GM12878 (cell line): ENCODE measurements around the gene INF2. TPM values are rescaled to one million over a fixed set of nuclear protein-coding genes. Genes with fewer than 3 reads are reported as not detected.

Experiments
- BHLHE40 ChIP-seq, 2 experiments: fragments of 450-650 bp in 1 of 2; IDR thresholded peaks; 2 replicates each; pipeline ENCODE4 v1.6.1; 2011 to 2017; ENCODE audit warnings: low read depth in 2 of 2, borderline replicate concordance in 1 of 2, improper control_type of control experiment in 1 of 2, low read length in 1 of 2, mild to moderate bottlenecking in 1 of 2
- BMI1 ChIP-seq: fragments of 450-650 bp; IDR thresholded peaks from 2 replicates; pipeline ENCODE4 v1.6.1; 2016; ENCODE audit warnings: mild to moderate bottlenecking, moderate library complexity, borderline replicate concordance
- CBFB ChIP-seq: IDR thresholded peaks from 2 replicates; pipeline ENCODE4 v1.6.1; 2016; ENCODE audit warnings: antibody characterized with exemption, low read depth
- CBX5 ChIP-seq: sonication (generic); IDR thresholded peaks from 2 replicates; pipeline ENCODE4 v1.6.1; 2016; ENCODE audit warnings: low read depth, moderate library complexity, mild to moderate bottlenecking, inconsistent platforms
- ETV6 ChIP-seq, 2 experiments: fragments of 450-650 bp in 1 of 2; IDR thresholded peaks in 1 of 2; conservative IDR thresholded peaks in 1 of 2; 2 replicates each; pipeline ENCODE4 v1.6.1; 2014; ENCODE audit warnings: antibody characterized with exemption in 1 of 2, borderline replicate concordance in 1 of 2, low read depth in 1 of 2, mild to moderate bottlenecking in 1 of 2, moderate library complexity in 1 of 2
- EZH2 ChIP-seq: IDR thresholded peaks from 2 replicates; pipeline ENCODE4 v1.6.1; 2012; ENCODE audit warnings: low read depth, mild to moderate bottlenecking, control low read depth, inconsistent platforms, low read length, borderline replicate concordance; ENCODE audit not compliant: control insufficient read depth
- GABPA ChIP-seq: IDR thresholded peaks from 2 replicates; pipeline ENCODE4 v1.6.1; 2014; ENCODE audit warnings: antibody characterized with exemption, low read depth, mild to moderate bottlenecking, inconsistent platforms
- GATAD2B ChIP-seq: fragments of 450-650 bp; conservative IDR thresholded peaks from 2 replicates; pipeline ENCODE4 v1.6.1; 2017; ENCODE audit warnings: low read depth, mild to moderate bottlenecking, moderate library complexity
- HDAC6 ChIP-seq: fragments of 200-600 bp; sonication (generic); IDR thresholded peaks from one replicate; pipeline ENCODE4 v1.8.0; 2017; ENCODE audit warnings: antibody characterized with exemption; ENCODE audit not compliant: unreplicated experiment
- IRF4 ChIP-seq: IDR thresholded peaks from 2 replicates; pipeline ENCODE4 v1.6.1; 2011; ENCODE audit warnings: low read depth, low read length
- JUNB ChIP-seq: IDR thresholded peaks from 2 replicates; pipeline ENCODE4 v1.6.1; 2016; ENCODE audit warnings: antibody characterized with exemption, mild to moderate bottlenecking
- MTA2 ChIP-seq: fragments of 450-650 bp; IDR thresholded peaks from 2 replicates; pipeline ENCODE4 v1.6.1; 2016; ENCODE audit warnings: low read depth, mild to moderate bottlenecking, moderate library complexity
- NFYB ChIP-seq: IDR thresholded peaks from 2 replicates; pipeline ENCODE4 v1.6.1; 2011; ENCODE audit warnings: low read depth, mild to moderate bottlenecking, low read length, improper control_type of control experiment, moderate library complexity; ENCODE audit not compliant: insufficient read depth
- NR2F1 ChIP-seq: fragments of 450-650 bp; conservative IDR thresholded peaks from 2 replicates; pipeline ENCODE4 v1.6.1; 2017; ENCODE audit warnings: mild to moderate bottlenecking
- PAX8 ChIP-seq: fragments of 450-650 bp; IDR thresholded peaks from 2 replicates; pipeline ENCODE4 v1.6.1; 2017; ENCODE audit warnings: mild to moderate bottlenecking, moderate library complexity
- RCOR1 ChIP-seq: conservative IDR thresholded peaks from 2 replicates; pipeline ENCODE4 v1.6.1; 2012; ENCODE audit warnings: low read depth, low read length, improper control_type of control experiment
- RUNX3 ChIP-seq: IDR thresholded peaks from 2 replicates; pipeline ENCODE4 v1.6.1; 2012; ENCODE audit warnings: low read length, inconsistent platforms
- SIN3A ChIP-seq: IDR thresholded peaks from 2 replicates; pipeline ENCODE4 v1.6.1; 2012; ENCODE audit warnings: low read depth, low read length, improper control_type of control experiment
- SP1 ChIP-seq: IDR thresholded peaks from one replicate; pipeline ENCODE4 v1.6.1; 2011; ENCODE audit warnings: low read depth, low read length
- SPI1 ChIP-seq: IDR thresholded peaks from 2 replicates; pipeline ENCODE4 v1.6.1; 2011; ENCODE audit warnings: low read depth, mild to moderate bottlenecking, low read length, moderate library complexity, borderline replicate concordance; ENCODE audit not compliant: insufficient read depth
- SUZ12 ChIP-seq: fragments of 200-600 bp; sonication (generic); IDR thresholded peaks from one replicate; pipeline ENCODE4 v1.6.1; 2018; ENCODE audit warnings: antibody characterized with exemption, mild to moderate bottlenecking; ENCODE audit not compliant: unreplicated experiment
- ZNF622 ChIP-seq: fragments of 450-650 bp; IDR thresholded peaks from 2 replicates; pipeline ENCODE4 v1.6.1; 2017; ENCODE audit warnings: mild to moderate bottlenecking, inconsistent platforms
- polyA plus RNA-seq, 11 experiments: library from polyadenylated mRNA; depleted of rRNA in 4 of 11; unstranded in 6 of 11; stranded (reverse) in 5 of 11; fragments of >200 nt; fragmentation: Nextera tagmentation in 4 of 11; fragmentation: Illumina TruSeq in 1 of 11; extraction: Ambion mirVana in 4 of 11; extraction: Trizol in 1 of 11; gene quantifications; 1 replicate in 1 of 11; 2 replicates in 10 of 11; pipeline versions ENCODE4 v1.2.1 to v1.2.3, GENCODE V29; 2011 to 2016; ENCODE audit warnings: inconsistent platforms in 2 of 11, missing spikeins in 2 of 11, low read depth in 1 of 11
- total RNA-seq, 4 experiments: library from RNA; depleted of rRNA in 3 of 4; stranded (reverse); fragments of >200 nt in 3 of 4; fragmentation: Illumina TruSeq in 1 of 4; extraction: Trizol in 1 of 4; gene quantifications; 2 replicates each; pipeline versions ENCODE4 v1.2.1 to v1.2.3, GENCODE V29; 2013 to 2021
- TF ChIP-seq, protein P1 (sequence below): IDR thresholded peaks from 2 replicates; pipeline ENCODE4 v1.6.1; 2011; ENCODE audit warnings: mild to moderate bottlenecking, low read depth, low read length, moderate library complexity; ENCODE audit not compliant: insufficient replicate concordance
- TF ChIP-seq, protein P2 (sequence below): fragments of 450-650 bp; IDR thresholded peaks from 2 replicates; pipeline ENCODE4 v1.6.1; 2017; ENCODE audit warnings: borderline replicate concordance
- TF ChIP-seq, protein P3 (sequence below): fragments of 150-350 bp; IDR thresholded peaks from 2 replicates; pipeline ENCODE4 v1.6.1; 2016; ENCODE audit warnings: low read depth, low read length

Gene INF2
- total and polyA plus RNA-seq, 10 of the 15 experiments (the other 5 are each of a cell fraction or from before 2014, with no cell fraction given) = 0.72 to 43.2 (median 8.3) TPM

DNA sequence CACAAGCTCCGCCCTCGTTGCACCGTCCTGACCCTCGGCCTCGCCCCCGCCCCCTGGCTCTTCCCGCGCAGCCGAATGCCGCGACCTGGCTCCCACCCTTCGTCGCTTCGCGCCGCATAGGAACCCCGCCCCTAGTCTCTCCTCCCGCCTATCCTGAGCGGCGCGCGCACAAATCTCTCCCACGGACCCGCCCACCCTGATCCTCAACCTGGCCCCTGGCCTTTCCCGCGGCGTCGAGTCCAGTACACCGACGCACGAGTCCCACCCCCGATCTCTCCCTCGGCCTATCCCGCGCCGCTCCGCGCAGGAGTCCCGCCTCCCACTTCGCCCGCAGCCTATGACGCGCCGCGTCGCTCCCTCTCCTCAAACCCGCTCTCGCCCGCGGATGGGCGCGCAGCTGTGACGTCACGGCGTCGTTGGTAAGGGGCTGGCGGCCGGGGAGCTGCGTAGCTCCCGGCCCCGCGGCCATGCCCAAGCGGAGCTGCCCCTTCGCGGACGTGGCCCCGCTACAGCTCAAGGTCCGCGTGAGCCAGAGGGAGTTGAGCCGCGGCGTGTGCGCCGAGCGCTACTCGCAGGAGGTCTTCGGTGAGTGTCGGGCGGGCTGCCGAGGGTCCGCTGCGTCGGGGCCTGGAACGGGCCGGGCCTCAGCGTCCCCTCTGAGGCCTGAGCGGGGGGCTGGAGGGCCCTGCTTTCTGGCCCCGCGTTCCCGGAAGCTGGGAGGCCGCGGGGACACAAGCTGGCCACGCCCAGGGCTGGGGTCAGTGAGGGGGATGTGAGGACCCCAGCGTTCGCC is 63.5 kb downstream of the INF2 start, which contains the start of gene SIVA1 (continued):
- TF ChIP-seq CBX5 = no peak
- no peak for TF ChIP-seq IRF4
- no peak for TF ChIP-seq GABPA
- TF ChIP-seq MTA2 = no peak
- no peak for TF ChIP-seq SPI1
- no peak for TF ChIP-seq ZNF622
- no peak for TF ChIP-seq BMI1
- TF ChIP-seq NFYB = peak; percentile 79
- TF ChIP-seq HDAC6 = no peak
- TF ChIP-seq NR2F1 = peak; percentile 90
- TF ChIP-seq CBFB = no peak
- TF ChIP-seq EZH2 = no peak
- TF ChIP-seq ETV6 (conservative IDR thresholded peaks at IDR 0.05 in 1 of 2, IDR thresholded peaks at IDR 0.05 in 1 of 2; ENCODE audit: borderline replicate concordance in 1 of 2, low read depth in 1 of 2) = no peak
- TF ChIP-seq, protein P1, sequence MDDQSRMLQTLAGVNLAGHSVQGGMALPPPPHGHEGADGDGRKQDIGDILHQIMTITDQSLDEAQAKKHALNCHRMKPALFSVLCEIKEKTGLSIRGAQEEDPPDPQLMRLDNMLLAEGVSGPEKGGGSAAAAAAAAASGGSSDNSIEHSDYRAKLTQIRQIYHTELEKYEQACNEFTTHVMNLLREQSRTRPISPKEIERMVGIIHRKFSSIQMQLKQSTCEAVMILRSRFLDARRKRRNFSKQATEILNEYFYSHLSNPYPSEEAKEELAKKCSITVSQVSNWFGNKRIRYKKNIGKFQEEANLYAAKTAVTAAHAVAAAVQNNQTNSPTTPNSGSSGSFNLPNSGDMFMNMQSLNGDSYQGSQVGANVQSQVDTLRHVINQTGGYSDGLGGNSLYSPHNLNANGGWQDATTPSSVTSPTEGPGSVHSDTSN = no peak
- TF ChIP-seq RCOR1 = no peak
- TF ChIP-seq, protein P2, sequence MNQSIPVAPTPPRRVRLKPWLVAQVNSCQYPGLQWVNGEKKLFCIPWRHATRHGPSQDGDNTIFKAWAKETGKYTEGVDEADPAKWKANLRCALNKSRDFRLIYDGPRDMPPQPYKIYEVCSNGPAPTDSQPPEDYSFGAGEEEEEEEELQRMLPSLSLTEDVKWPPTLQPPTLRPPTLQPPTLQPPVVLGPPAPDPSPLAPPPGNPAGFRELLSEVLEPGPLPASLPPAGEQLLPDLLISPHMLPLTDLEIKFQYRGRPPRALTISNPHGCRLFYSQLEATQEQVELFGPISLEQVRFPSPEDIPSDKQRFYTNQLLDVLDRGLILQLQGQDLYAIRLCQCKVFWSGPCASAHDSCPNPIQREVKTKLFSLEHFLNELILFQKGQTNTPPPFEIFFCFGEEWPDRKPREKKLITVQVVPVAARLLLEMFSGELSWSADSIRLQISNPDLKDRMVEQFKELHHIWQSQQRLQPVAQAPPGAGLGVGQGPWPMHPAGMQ = no peak
- TF ChIP-seq SP1 = peak; percentile 94
- peak; percentile 75 for TF ChIP-seq GATAD2B
- no peak for TF ChIP-seq PAX8
- 0 out of 2 replicates have a peak, but pooled peaks have one; percentile 26 for TF ChIP-seq RUNX3
- no peak for TF ChIP-seq SUZ12
- TF ChIP-seq BHLHE40 (IDR thresholded peaks at IDR 0.05; ENCODE audit: borderline replicate concordance in 1 of 2, low read depth in 2 of 2, low read length in 1 of 2) = peak; percentile 10 to 66; a peak in 3 of 4 replicates
- TF ChIP-seq JUNB = no peak
- TF ChIP-seq SIN3A = no peak
- TF ChIP-seq, protein P3, sequence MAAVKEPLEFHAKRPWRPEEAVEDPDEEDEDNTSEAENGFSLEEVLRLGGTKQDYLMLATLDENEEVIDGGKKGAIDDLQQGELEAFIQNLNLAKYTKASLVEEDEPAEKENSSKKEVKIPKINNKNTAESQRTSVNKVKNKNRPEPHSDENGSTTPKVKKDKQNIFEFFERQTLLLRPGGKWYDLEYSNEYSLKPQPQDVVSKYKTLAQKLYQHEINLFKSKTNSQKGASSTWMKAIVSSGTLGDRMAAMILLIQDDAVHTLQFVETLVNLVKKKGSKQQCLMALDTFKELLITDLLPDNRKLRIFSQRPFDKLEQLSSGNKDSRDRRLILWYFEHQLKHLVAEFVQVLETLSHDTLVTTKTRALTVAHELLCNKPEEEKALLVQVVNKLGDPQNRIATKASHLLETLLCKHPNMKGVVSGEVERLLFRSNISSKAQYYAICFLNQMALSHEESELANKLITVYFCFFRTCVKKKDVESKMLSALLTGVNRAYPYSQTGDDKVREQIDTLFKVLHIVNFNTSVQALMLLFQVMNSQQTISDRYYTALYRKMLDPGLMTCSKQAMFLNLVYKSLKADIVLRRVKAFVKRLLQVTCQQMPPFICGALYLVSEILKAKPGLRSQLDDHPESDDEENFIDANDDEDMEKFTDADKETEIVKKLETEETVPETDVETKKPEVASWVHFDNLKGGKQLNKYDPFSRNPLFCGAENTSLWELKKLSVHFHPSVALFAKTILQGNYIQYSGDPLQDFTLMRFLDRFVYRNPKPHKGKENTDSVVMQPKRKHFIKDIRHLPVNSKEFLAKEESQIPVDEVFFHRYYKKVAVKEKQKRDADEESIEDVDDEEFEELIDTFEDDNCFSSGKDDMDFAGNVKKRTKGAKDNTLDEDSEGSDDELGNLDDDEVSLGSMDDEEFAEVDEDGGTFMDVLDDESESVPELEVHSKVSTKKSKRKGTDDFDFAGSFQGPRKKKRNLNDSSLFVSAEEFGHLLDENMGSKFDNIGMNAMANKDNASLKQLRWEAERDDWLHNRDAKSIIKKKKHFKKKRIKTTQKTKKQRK = peak; percentile 79
